NT2/D1 (cell line): ENCODE results near the gene SLC7A9.

Experiments
- DNase-seq: peaks from one replicate; pipeline ENCODE4 v3.0.0-alpha.2; 2011; ENCODE audit warnings: low read depth, low spot score
- H3K27me3 ChIP-seq: 2 replicates; pipeline ENCODE4 v1.6.0; 2011; ENCODE audit warnings: mild to moderate bottlenecking; ENCODE audit not compliant: insufficient read length, insufficient read depth
- H3K36me3 ChIP-seq: 2 replicates; pipeline ENCODE4 v1.6.1; 2011; ENCODE audit warnings: mild to moderate bottlenecking, low read length, mixed read lengths; ENCODE audit not compliant: insufficient read depth, insufficient read length
- H3K4me1 ChIP-seq: 2 replicates; pipeline ENCODE4 v1.5.1; 2011; ENCODE audit not compliant: insufficient read depth, insufficient read length
- H3K4me3 ChIP-seq: 2 replicates; pipeline ENCODE4 v1.5.1; 2011; ENCODE audit warnings: low read depth; ENCODE audit not compliant: insufficient read length
- H3K9ac ChIP-seq: 2 replicates; pipeline ENCODE4 v1.6.0; 2011; ENCODE audit warnings: low read depth; ENCODE audit not compliant: insufficient read length
- H3K9me3 ChIP-seq: 2 replicates; pipeline ENCODE4 v1.5.1; 2011; ENCODE audit warnings: mild to moderate bottlenecking, low read length; ENCODE audit not compliant: insufficient read depth
- SUZ12 ChIP-seq: IDR thresholded peaks from 2 replicates; pipeline ENCODE4 v1.6.1; 2011; ENCODE audit not compliant: insufficient read length, insufficient read depth; ENCODE audit errors: extremely low read depth
- YY1 ChIP-seq: IDR thresholded peaks from 2 replicates; pipeline ENCODE4 v1.6.1; 2011; ENCODE audit not compliant: insufficient read length, insufficient read depth
- ZNF274 ChIP-seq: IDR thresholded peaks from 2 replicates; pipeline ENCODE4 v1.6.1; 2011; ENCODE audit warnings: mild to moderate bottlenecking, low read depth, low read length

Gene SLC7A9

DNA sequence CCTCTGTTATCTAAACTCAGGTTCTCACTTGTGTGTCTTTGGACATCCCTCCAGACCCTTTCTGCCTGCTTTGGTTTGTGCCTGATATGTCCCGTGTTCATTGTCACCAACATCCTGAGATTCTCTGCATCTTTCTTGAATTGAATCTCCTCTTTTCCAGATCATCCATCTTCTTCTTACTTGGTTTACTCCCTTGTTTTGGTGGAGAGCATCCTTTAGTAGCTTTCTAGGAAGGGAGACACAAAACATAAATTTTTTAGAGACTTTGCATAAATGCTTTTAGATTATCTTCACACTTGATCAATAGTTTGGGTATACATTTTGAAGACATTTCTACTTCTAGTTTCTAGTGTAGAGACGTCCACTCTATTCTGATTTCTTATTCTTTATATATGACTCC is 88.3 kb downstream of the SLC7A9 start:
- Histone ChIP-seq H3K9ac (no peak overlapping the region), H3K4me1 (no peaks in the 10 kb centered on the region), H3K9me3 (no peaks in the 10 kb centered on the region), H3K36me3 (peaks cover 36% of the 10 kb centered on the region), H3K4me3 (no peak overlapping the region), H3K27me3 (no peaks in the 10 kb centered on the region)
- DNase-seq = no peak
- TF ChIP-seq ZNF274 = no peak
- no peak for TF ChIP-seq YY1
- no peak for TF ChIP-seq SUZ12
